Calu3 (cell line): ENCODE data around the gene SEC23IP. TPM values are rescaled to one million over a fixed set of nuclear protein-coding genes. Genes with fewer than 3 reads are reported as not detected.

Experiments used
- BruUV-seq: library from RNA; stranded (reverse); fragments of 400-500 nt; replicated peaks from 2 replicates; lab custom pipeline; 2021; lab: Mats Ljungman, UMichigan
- CTCF ChIA-PET: fragments of 300-600 bp; sonication (Branson Sonifier 250); formaldehyde crosslinking; loops from one replicate; lab custom pipeline; 2022; ENCODE audit warnings: antibody characterized with exemption; lab: Charles Lee
- DNase-seq: peaks from one replicate; pipeline ENCODE4 v3.0.0; 2022
- H3K27ac Mint-ChIP-seq: one replicate; pipeline ENCODE4 v1.8.0; 2022; ENCODE audit warnings: mixed read lengths; ENCODE audit not compliant: unreplicated experiment
- H3K27me3 Mint-ChIP-seq: one replicate; pipeline ENCODE4 v1.8.0; 2022; ENCODE audit warnings: mixed read lengths; ENCODE audit not compliant: unreplicated experiment
- H3K36me3 Mint-ChIP-seq: one replicate; pipeline ENCODE4 v1.8.0; 2022; ENCODE audit warnings: mild to moderate bottlenecking, moderate library complexity, mixed read lengths; ENCODE audit not compliant: insufficient read depth, unreplicated experiment
- H3K4me1 Mint-ChIP-seq: one replicate; pipeline ENCODE4 v1.8.0; 2022; ENCODE audit warnings: mild to moderate bottlenecking, low read depth, mixed read lengths; ENCODE audit not compliant: unreplicated experiment
- H3K4me3 Mint-ChIP-seq: one replicate; pipeline ENCODE4 v1.8.0; 2022; ENCODE audit warnings: mild to moderate bottlenecking, low read depth, moderate library complexity, mixed read lengths; ENCODE audit not compliant: unreplicated experiment
- H3K9me3 Mint-ChIP-seq: one replicate; pipeline ENCODE4 v1.8.0; 2022; ENCODE audit warnings: low read depth, mixed read lengths; ENCODE audit not compliant: unreplicated experiment
- intact Hi-C: fragments of 100-400 bp; cut with micrococcal nuclease; formaldehyde crosslinking; loops from one replicate; pipeline ENCODE4 v1.10.0; 2022; ENCODE audit not compliant: unreplicated experiment
- total RNA-seq: library from RNA; stranded (reverse); gene quantifications from 2 replicates; pipeline ENCODE4 v1.2.3, GENCODE V29; 2022
- TF ChIP-seq, protein P1 (sequence below): fragments of 200-600 bp; IDR thresholded peaks from one replicate; pipeline ENCODE4 v1.8.0; 2022; ENCODE audit warnings: antibody characterized with exemption; ENCODE audit not compliant: unreplicated experiment

SEC23IP gene
- total RNA-seq, 1 experiment from 2014 or later: 42.1 TPM

DNA sequence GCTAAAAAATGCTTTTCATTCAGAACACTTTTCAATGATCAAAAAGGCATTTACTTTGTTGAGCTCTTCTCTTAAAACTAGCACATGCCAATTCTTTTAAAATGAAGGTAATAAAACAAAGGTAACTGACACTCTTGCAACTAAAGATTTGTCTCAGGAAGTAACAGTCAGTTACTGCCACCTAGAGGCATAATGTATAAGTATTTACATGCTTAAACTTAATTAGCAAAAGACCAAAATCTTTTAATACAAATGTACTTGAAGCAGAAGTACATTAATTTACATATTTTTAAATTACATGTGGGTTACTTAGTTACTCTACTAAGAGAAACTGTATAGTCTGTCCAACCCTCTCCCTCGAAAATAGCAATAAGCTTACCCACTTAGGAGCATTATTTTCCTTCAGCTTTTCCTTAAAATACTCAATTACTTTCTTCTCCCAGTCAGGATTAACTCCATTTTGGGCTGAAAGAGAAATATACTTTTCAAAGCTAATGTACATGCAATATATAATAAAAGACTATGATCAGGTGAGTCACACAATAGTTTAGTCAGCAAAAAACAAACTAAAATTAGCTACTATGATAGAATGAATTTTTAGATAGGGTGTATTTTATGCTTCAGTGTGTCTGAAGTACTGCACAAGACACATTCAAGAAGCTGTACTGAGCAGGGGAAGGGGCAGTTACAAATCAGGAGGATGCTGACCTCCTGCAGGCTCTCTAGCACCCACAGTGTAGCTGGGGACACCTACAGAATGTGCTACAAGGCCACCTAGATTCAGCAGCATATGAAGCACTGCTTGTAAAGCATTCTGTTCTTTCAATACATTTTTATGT lies 32.9 kb upstream of the SEC23IP start:
- TF ChIP-seq, protein P1, sequence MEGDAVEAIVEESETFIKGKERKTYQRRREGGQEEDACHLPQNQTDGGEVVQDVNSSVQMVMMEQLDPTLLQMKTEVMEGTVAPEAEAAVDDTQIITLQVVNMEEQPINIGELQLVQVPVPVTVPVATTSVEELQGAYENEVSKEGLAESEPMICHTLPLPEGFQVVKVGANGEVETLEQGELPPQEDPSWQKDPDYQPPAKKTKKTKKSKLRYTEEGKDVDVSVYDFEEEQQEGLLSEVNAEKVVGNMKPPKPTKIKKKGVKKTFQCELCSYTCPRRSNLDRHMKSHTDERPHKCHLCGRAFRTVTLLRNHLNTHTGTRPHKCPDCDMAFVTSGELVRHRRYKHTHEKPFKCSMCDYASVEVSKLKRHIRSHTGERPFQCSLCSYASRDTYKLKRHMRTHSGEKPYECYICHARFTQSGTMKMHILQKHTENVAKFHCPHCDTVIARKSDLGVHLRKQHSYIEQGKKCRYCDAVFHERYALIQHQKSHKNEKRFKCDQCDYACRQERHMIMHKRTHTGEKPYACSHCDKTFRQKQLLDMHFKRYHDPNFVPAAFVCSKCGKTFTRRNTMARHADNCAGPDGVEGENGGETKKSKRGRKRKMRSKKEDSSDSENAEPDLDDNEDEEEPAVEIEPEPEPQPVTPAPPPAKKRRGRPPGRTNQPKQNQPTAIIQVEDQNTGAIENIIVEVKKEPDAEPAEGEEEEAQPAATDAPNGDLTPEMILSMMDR: peak; percentile 17
- H3K9me3 Mint-ChIP-seq: no peaks in the 10 kb centered on the region
- no peaks in the 10 kb centered on the region for H3K36me3 Mint-ChIP-seq
- H3K4me1 Mint-ChIP-seq: peaks cover 7% of the 10 kb centered on the region
- no peak overlapping the region for H3K4me3 Mint-ChIP-seq
- CTCF ChIA-PET: interaction anchor here (0.6 to 1.7 kb wide), 6 partner anchors 12 to 1708 kb away, joined by 3 to 7 read pairs (median 4); partner anchors contain the start of gene INPP5F
- no peaks in the 10 kb centered on the region for H3K27me3 Mint-ChIP-seq
- no peak overlapping the region for H3K27ac Mint-ChIP-seq
- intact Hi-C loops: loop anchor here (1.0 to 2.0 kb wide), 3 partner anchors 109 to 251 kb away; no protein-coding TSS in a partner anchor
- no peak for DNase-seq
- BruUV-seq: no TSS peak

DNA sequence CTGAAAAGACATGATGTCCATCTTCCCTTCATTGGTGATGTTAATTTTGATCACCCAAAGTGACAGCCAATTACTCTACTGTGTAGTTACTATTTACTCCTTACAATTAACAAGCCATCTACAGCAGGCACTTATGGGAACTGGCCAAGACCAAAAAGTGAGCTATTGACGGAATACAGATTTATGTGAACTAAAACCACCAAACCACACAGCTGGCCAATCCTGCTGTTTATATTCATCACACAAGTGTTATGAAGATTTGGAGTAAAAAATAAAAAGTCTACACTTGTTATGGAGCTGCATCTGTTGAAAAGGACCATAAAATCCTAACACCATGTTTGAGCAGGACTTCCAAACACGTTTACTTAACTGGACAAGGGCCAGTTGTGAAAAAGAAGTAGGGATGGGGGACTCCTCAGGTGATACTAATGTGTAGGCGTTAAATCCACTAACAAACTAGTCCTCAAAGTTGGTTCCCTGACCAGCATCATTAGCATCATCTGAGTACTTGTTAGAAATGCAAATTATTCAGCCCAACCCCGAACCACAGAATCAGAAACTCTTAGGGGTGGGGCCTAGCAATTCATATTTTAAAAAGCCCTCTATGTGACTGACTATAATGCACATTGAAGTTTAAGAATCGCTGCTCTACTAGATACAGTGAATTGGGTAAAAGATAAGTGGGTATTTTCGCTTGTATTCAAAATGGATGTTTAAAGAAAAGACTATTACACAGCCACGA lies 31.5 kb upstream of the SEC23IP start:
- Mint-ChIP-seq H3K9me3 (no peaks in the 10 kb centered on the region), H3K4me3 (no peak overlapping the region), H3K27me3 (no peaks in the 10 kb centered on the region), H3K27ac (no peak overlapping the region), H3K4me1 (peaks cover 7% of the 10 kb centered on the region), H3K36me3 (no peaks in the 10 kb centered on the region)
- BruUV-seq: no TSS peak
- intact Hi-C loops: no loop called here
- TF ChIP-seq, protein P1: no peak
- CTCF ChIA-PET: no interaction called here
- DNase-seq: no peak

DNA sequence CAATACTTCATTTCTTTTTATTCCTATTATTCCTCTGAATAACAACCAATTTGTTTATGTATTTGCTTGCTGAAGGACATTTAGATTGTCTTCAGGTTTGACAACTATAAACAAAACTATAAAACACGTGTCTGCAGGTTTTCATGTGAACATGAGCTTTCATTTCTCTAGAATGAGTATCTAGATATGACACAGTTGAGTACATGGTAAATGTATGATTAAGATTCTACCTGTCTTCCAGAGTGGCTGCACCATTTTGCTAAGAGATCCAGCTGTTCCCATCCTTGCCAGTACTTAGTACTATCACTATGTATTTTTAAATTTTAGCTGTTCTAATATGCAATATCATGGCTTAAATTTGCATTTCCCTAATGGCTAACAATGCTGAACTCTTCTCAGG lies 30.0 kb upstream of the SEC23IP start:
- peaks cover 7% of the 10 kb centered on the region for H3K4me1 Mint-ChIP-seq
- no peaks in the 10 kb centered on the region for H3K27me3 Mint-ChIP-seq
- CTCF ChIA-PET: interaction anchor here (0.6 kb wide), 1 partner anchor 51 kb away, joined by 4 read pairs; no protein-coding TSS in a partner anchor
- no peaks in the 10 kb centered on the region for H3K9me3 Mint-ChIP-seq
- no TSS peak for BruUV-seq
- intact Hi-C loops: no loop called here
- H3K27ac Mint-ChIP-seq: no peak overlapping the region
- TF ChIP-seq, protein P1: no peak
- H3K4me3 Mint-ChIP-seq: no peak overlapping the region
- no peak for DNase-seq
- no peaks in the 10 kb centered on the region for H3K36me3 Mint-ChIP-seq

DNA sequence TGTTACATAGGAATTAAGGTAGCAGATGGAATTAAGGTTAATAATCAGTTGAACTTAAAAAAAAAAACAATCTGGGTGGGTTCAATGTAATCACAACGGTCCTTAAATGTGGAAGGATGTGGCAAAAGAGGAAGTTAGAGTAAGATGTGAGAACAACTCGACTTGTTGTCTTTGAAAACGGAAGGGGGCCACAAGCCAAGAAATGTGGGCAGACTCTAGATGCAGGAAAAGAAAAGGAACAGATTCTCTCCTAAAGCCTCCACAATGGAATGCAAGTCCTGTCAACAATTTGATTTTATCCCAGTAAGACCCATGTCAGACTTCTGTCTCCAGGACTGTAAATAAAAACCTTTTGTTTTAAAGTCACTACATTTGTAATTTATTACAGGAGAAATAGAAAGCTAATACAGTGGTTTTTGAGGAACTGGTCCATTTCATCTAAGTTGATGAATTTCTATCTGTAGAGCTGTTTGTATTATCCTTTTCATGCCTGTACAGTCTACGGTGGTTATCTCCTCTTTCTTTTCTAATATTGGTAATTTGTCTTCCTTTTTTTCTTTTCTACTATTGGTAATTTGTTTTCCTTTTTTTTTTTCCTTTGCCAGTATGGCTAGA lies 28.5 kb upstream of the SEC23IP start:
- Mint-ChIP-seq H3K36me3 (no peaks in the 10 kb centered on the region), H3K9me3 (no peaks in the 10 kb centered on the region), H3K27ac (no peak overlapping the region), H3K4me3 (no peak overlapping the region), H3K27me3 (no peaks in the 10 kb centered on the region), H3K4me1 (peaks cover 13% of the 10 kb centered on the region)
- BruUV-seq: no TSS peak
- intact Hi-C loops: no loop called here
- TF ChIP-seq, protein P1: no peak
- CTCF ChIA-PET: interaction anchor here (0.7 kb wide), 1 partner anchor 8 kb away, joined by 3 read pairs; no protein-coding TSS in a partner anchor
- DNase-seq: no peak
